Measurements from ENCODE around the gene ZBED1.
"Not testable (repeated sequence)": the region's sequence is repeated elsewhere in the genome, so short reads cannot be mapped to it uniquely, and the experiment has no call there.

- TF ChIP-seq, protein P1, sequence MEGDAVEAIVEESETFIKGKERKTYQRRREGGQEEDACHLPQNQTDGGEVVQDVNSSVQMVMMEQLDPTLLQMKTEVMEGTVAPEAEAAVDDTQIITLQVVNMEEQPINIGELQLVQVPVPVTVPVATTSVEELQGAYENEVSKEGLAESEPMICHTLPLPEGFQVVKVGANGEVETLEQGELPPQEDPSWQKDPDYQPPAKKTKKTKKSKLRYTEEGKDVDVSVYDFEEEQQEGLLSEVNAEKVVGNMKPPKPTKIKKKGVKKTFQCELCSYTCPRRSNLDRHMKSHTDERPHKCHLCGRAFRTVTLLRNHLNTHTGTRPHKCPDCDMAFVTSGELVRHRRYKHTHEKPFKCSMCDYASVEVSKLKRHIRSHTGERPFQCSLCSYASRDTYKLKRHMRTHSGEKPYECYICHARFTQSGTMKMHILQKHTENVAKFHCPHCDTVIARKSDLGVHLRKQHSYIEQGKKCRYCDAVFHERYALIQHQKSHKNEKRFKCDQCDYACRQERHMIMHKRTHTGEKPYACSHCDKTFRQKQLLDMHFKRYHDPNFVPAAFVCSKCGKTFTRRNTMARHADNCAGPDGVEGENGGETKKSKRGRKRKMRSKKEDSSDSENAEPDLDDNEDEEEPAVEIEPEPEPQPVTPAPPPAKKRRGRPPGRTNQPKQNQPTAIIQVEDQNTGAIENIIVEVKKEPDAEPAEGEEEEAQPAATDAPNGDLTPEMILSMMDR (conservative IDR thresholded peaks at IDR 0.05; ENCODE audit: low read depth, low read length) = not testable (repeated sequence)
- not testable (repeated sequence) for TF ChIP-seq EZH2 (IDR thresholded peaks at IDR 0.05; ENCODE audit: low read length, unreplicated experiment); EZH2phosphoT487 (IDR thresholded peaks at IDR 0.05; ENCODE audit: borderline replicate concordance, low read length)
Measured at GRCh38 chrX:2473064-2473463, 27.7 kb downstream of the ZBED1 start.
